Measurements from ENCODE around the gene BCAS1. TPM values are rescaled to one million over a fixed set of nuclear protein-coding genes. Genes with fewer than 3 reads are reported as not detected.
A peak's percentile ranks its signal among the peaks of the same experiment; 100 is the strongest.

The BCAS1 gene
- total RNA-seq, 1 experiment from 2014 or later, result not detected

DNA sequence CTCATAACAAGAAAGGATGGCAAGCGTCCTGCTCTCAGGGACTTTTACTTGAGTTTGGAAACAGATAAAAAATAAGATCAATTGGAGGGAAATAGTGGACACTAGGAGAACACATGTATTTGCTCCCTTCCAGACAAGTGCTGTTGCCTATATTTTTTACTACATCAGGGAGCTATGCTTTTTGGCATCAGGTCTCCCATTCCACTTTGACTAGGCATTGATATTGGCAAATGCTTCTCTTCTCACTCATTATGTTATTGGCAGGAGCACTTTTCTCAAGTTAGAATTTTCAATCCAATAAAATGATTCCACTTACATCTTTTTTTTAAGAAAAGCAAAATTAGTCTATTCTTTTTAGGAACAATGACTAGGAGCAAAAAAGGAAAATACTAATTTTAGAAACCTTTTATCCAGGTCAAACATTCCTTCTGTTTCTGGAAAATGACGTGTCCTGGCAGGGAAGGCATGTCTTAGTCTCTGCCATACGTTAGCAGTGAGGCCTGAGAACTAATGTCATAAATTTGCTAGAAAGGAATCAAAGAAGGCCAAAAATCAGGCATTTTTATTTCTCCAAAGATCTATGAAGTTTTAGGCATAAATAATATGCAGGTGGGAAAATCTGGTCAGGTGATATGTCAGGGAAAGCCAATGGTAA is 21.4 kb downstream of the BCAS1 start:
- DNase-seq (ENCODE audit: low spot score), result no peak

DNA sequence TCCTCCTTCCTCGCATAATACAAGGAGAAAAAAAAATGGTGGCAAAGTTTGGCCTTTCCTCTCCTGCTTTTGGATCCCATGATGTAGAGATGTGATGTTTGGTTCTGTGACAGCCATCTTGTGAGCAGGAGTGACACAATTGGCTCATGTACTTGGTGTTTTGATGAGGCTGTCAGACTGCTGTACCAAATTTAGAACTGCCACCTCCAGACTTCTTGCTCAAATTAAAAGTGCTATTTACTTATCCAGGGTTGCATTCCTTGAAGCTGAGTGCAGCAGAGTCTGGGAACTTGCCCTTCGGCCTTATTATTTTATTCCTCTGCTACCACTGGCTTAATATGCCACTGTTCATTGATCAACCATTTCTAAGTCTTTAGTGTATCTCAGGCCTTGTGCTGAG is 21.9 kb downstream of the BCAS1 start:
- DNase-seq (ENCODE audit: low spot score), result no peak

DNA sequence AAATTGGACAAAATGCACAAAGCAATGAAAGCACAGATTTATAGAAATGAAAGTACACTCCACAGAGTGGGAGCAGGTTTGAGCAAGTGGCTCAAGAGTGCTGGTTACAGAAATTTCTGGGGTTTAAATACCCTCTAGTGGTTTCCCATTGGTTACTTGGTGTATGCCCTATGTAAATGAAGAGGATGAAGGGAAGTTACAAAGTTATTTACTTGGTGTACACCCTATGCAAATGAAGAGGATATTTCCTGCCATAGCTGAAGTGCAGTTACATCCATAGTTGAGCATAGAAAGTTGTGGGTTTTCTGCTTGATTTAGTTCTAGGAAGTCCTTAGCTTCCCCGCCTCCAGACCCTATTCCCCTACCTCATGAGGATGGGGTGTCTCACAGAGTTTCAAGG is 22.7 kb downstream of the BCAS1 start:
- DNase-seq (ENCODE audit: low spot score), result no peak

DNA sequence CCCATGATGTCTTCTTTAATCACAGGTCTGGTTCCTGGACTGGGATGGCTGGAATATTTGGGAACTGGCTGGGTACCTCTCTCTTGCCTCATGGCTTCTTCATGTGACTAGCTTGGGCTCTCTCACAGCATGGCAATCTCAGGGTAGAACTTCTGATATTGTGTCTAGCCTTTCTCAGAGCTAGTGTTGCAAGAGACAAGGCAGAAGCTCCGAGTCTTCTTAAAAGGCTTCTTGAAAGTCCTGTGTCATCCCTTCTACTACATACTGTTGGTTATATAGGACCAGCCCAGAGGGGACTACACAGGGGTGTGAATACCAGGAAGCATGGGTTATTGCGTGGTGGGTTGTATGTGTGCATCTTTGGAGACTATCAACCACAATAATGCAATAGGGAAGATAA is 23.3 kb downstream of the BCAS1 start:
- DNase-seq (ENCODE audit: low spot score), result no peak

DNA sequence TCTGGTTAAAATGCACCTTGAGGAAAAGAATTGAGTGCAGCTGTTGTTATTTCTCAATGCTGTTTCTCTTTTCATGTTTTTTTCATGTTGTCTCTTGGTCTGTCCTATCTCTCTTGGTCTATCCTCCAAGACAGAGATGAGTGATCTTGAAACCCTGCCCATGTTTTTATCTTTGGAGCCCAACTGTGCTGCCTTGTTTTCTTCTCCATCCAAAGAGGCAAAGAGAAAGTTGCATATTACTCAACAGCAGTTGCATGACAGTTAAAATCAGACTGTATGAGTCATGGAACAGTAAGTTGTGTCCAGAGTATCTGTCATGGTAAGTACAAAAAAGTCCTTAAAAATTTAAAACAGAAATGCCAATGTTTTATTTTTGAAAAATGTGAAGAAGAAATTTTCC is 26.2 kb downstream of the BCAS1 start:
- DNase-seq (ENCODE audit: low spot score), result peak; percentile 21

DNA sequence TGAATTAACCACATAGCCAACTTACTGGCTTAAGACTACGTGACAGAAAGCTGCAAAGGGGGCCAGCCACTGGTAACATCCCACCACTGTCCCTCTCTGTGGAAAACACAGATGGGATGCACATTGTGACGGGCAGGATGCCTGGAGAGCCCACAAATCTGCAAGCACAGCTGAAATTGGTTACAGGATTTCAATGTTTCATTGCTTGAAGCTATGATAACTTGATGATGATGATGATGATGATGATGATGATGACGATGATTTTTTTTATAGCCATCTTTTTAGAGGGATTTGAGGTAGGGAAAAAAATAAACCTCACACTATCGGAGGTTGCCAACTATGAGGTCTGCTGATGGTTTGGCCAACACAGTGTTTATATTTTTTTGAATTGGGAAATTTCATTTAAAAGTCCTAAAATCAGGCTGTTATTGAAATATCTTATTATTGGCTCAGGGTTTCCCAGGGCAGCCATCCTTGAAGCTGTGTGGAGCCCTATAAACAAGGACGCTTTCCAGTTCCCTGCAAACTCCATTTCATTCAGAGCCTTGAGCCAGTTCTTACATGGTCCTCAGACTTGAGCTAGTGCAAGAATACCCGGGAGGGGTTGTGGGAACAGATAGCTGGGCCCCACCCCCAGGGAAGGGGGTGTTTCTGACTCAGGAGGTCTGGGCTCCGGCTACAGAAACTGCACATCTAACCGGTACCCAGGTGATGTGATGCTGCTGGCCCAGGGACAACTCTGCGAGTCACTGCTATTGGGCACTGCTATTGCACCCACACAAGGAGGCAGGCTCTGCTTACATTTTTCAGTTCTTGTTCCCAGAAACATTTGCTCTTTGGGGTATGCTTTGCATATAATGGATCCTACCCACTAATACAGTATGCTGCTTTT is 27.1 kb downstream of the BCAS1 start:
- DNase-seq (ENCODE audit: low spot score), result no peak

DNA sequence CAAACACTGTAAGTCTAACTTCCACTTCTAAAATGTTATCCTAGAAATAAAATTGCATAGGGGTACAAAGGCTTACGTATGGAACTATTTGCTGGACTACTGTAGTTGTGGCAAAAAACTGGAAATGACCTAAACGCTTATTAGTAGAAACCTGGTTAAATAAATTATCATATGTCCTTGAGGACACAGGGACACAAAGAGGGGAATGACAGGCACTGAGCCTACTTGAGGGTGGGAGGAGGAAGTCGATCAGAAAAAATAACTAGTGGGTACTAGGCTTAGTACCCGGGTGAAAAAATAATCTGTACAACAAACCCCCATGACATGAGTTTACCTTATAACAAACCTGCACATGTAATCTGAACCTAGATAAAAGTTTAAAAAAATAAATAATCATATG is 28.4 kb downstream of the BCAS1 start:
- DNase-seq (ENCODE audit: low spot score), result no peak

DNA sequence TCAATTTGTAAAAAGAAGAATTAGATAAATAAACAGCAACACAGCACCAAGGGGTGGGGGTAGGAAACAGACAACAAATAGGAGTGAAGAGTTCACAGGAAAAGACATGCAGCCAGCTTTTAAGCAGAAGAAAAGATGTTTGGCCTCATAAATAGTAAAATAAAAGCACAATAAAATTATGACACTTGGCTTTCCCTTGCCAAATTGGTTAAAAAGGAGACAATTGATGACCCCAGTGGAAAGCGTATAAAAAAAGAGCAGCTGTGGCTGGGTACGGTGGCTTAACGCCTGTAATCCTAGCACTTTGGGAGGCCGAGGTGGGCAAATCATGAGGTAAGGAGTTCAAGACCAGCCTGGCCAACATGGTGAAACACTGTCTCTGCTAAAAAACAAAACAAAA is 29.1 kb downstream of the BCAS1 start:
- no peak for DNase-seq (ENCODE audit: low spot score)

DNA sequence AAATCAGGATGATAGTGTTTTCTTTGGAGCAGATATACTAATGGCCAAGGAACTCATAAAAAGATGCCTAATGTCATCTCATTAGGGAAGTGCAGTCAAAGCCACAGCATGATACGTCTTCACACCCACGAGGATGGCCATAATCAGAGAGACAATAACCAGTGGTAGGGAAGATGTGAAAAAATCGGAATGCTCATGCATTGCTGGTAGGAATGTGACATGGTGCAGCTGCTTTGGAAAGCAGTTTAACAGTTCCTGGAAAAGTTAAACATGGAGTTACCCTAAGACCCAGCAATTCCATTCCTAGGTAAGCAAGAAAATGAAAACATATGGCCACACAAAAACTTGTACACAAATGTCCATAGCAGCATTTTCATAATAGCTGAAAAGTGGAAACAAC is 29.9 kb downstream of the BCAS1 start:
- no peak for DNase-seq (ENCODE audit: low spot score)

DNA sequence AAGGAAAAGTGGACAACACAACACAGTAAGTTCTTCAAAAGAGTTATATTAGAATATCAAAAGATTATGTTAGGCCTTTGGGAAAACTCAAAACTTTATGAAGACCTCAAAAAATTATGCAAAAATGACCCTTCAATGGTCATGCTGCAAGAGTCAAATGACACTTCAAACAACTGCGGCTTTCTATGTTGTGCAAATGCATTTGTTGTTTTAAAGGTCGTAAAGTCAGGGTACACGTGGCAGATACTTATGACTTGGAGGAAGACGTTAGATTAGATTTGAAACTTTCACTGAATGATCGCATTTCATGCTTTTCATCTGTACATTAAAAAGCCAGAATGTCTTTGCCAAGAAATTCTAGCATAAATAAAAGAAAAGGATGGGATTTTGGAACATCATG is 31.4 kb downstream of the BCAS1 start:
- DNase-seq (ENCODE audit: low spot score), result no peak

DNA sequence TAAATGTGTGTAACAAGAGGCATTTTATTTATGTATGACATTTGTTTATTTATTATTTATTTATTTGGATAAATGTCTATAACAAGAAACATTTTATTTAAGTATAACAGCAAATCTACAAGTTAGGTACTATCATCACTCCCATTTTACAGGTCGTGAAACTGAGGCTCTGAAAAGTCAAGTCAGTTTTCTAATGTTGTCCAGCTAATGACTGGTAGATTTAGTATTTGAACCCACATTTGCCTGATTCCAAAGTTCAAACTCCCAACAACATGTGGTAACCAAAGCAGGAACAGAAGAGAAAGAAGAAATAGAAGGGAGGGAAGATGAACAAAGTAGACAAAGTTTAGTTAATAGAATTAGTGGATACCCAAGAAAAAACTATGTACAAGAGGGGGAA is 32.9 kb downstream of the BCAS1 start:
- DNase-seq (ENCODE audit: low spot score), result no peak

DNA sequence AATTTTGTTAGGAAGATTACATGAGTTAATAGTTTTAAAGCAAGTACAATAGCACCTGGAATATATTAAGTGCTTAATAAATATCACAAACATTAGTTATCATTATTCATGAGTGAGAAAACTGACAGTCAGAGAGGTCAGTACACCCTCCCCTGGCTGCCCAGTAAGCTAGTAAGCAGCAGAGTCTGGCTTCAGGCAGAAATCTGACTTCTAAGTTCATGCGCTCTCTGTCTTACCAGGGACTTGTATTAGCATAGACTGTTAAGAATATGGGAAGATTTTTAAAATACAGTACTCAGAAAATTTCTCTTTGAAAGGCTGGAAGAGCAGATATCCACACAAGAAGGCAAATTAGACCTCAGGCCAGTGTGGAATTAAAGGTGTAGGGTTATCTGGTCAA is 40.8 kb downstream of the BCAS1 start:
- DNase-seq (ENCODE audit: low spot score), result no peak

DNA sequence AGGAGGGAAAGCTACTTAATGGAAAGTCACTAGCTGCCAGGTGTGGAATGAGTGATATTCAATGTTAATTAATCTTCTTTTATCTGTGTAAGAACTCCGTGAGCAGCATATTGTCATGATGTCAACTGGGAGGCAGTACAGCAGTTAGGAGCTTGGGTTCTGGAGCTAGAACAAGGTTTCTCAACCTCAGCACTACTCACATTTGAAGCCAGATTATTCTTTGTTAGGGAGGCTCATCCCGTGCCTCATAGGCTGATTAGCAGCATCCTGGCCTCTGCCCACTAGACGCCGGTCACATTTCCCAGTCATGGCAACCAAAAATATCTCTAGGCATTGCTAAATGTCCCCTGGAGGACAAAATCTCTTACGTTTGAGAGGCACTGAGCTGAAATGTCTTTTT is 41.2 kb downstream of the BCAS1 start:
- no peak for DNase-seq (ENCODE audit: low spot score)

DNA sequence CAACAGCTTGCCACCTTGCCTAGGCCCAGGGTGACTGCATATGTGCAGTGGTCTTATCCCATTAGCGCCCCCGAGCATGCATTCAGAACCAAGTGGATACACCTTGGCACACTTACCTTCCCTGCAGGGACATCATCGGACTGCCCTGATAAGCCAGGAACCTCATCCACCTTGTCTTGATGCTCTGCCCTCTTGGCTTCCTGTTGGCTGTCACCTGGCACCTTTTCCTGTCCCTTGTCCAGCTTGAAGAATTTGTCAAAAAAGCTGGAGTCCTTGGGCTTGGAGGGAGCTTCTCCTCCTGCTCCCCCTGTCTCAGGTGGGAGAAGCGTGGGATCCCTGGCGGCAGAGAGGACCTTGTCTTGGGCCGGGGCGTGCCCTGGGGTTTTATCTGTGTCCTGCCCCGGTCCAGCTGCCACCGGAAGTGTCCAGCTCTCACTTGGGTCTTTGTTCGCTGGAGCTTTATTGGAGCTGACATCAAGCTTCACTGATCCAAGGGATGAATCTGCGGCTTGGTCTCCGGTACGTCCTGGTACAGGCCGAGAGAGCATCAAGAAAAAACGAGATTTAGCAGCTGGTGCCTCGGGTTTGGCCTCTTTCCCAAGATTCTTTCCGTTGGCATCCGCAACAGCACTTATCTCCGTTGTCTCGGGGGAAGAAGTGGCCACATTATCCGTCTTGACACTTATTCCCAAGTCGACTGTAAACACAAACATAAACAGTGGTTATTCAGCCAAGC is 42.0 kb downstream of the BCAS1 start:
- DNase-seq (ENCODE audit: low spot score), result no peak

DNA sequence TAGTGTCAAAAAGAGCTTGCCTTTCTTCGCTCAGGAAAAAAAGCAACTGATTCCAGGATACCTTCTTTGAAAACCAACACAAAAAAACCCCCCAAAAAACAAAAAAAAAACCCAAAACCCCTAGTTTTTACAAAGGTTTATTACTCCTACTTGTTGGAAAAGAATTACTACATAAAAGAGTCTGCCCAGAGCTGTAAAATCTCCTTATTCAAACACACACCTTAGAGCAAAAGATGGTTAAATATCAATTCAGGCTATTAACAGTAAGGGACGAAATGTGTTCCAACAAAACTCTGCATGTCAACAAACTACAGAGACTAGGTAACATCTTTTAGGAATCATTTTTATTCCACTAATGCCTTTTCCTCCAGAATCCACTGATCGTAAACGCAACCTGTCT is 42.7 kb downstream of the BCAS1 start:
- DNase-seq (ENCODE audit: low spot score), result no peak

DNA sequence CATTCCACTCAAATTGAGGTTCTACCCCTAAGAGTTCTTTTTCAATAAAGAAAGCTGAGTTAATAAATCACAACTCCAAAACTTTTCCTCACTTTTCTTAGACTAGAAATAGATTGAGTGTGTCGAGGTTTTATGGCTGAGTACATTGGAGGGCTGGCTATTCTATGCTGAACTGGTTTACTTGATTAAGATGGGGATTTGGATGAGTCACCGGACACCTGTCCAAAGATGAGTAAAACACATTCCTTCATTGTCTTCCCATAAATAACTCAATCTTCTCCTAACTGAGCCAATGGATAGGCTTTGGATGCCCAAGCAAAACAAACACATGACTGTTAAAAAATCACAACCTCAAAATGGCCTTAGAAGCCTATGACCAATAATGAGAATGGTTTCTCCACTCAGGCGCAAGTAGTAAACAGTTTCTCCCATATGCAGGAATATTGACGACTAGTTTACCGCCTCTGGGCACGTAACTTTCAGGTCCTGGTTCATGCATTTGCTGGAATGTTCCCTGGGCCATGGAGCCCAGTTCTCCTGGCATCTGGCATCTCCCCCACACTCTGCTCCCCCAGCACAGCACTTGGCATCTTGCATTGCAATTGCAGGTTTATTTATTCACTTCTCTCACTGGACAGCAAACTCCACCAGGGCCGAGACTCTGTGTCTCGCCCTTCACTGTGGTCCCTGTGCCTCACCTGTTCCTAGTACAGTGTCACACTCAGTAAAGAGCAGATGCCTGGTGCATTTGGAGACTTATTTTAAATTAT is 43.9 kb downstream of the BCAS1 start:
- no peak for DNase-seq (ENCODE audit: low spot score)

DNA sequence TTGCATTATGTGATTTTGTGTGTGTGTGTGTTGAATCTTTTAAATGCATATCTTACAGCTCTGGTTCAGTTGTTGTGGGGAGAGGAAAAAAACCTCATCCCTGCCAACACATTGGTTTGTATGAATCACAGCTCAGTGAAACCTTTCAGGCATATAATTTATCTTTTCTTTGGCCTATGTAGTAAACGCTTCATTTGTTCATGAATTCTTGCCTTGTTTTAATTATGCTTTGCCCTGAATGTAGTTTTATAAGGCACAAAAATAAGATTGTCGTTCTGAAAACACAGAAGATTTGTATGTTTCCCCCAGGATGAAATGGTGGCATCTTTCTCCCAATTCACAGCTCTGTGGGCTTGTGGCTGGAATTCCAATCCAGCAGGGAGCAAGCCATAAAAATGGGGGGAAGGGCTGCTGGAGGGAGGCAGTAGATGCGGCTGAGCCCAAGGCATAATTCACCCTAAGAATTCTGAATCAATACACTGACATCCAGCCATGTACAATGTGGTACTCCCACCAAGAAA is 45.1 kb downstream of the BCAS1 start:
- DNase-seq (ENCODE audit: low spot score), result peak; percentile 14

DNA sequence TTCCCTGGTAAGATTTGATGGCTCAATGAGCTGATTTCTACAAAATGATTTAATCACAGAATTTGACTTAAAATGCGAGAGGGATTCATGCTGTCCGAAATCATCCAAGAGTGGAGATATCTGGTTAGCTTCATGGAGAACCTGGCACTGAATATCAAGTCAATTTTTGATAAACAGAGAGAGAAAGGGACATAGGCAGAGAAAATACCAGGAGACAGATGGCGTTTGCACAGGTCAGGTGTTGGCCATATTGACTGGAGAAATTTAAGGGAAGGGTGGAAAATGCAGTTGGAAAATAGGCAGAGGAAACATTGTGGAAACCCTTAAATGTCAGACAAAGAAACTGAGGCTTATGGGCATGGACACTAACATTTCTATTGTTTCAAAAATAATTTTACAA is 47.0 kb downstream of the BCAS1 start:
- no peak for DNase-seq (ENCODE audit: low spot score)

DNA sequence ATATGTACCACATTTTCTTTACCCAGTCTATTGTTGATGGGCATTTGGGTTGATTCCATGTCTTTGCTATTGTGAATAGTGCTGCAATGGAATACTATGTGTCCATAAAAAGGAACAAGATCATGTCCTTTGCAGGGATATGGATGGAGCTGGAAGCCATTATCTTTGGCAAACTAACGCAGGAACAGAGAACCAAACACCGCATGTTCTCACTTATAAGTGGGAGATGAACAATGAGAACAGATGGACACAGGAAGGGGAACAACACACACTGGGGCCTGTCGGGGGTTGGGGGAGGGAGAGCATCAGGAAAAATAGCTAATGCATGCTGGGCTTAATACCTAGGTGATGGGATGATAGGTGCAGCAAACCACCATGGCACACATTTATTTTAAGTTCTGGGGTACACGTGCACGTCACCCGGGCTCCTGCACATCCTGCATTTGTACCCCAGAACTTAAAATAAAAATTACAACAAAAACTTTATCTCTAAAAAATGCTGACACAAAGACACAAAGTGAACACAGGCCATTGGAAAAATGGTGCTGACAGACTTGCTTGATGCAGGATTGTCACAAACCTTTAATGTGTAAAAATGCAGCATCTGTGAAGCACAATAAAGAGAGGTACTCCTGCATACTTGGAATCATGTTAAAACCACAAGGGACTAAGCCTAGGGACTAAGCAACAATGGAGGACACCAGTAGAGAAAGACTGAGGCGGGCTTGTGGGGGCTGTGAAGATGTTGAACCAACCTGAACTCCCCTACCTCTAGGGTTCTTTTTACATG is 48.8 kb downstream of the BCAS1 start:
- no peak for DNase-seq (ENCODE audit: low spot score)

DNA sequence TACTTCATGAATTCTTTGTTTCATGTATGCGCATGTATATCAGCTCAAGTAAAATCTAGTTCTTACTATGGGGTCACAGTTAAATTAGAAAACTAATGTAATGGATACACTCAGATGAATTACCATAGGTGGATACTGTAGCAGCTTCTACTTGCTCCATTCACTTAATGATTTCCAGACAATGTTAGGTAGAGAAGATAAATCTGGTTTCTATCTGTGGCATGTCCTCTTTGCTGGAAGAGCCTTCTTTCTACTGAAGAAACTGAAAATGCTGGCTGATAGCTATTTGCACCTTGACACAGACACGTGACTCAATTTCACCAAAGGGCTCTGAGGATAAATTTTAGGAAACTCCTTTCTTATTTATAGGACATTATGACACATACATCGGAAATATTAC is 49.5 kb downstream of the BCAS1 start:
- no peak for DNase-seq (ENCODE audit: low spot score)

DNA sequence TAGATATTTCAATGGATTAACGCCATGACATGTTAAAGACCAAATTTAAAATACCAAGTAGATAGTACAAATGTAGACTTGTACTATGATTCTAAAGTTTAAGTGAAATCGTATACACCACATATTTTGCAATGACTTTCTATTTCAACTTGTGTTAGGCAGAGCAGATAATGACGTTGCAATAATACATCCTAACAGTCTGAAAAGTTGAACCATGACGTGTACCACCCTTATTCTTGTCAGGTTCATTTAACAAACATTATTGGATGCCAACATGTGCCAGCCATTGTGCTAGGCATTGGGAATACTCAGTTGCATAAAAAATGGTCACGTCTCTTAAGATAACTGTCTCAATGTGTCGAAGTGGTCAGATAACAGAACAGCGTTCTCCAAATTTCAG is 50.0 kb downstream of the BCAS1 start:
- DNase-seq (ENCODE audit: low spot score), result no peak

Measured in H4 (cell line).